ENCODE results near the gene SLC22A1. TPM values are rescaled to one million over a fixed set of nuclear protein-coding genes. Genes with fewer than 3 reads are reported as not detected.
A peak's percentile ranks its signal among the peaks of the same experiment; 100 is the strongest.

SLC22A1 gene
- polyA plus RNA-seq, 1 donor from 2014 or later: 0.18 TPM

GRCh38 chr6:160188773-160189172 is 67.2 kb downstream of the SLC22A1 start:
- no peak overlapping the region for H3K27ac Mint-ChIP-seq
- no peak overlapping the region for H3K4me3 Mint-ChIP-seq
- H3K36me3 Mint-ChIP-seq: no peaks in the 10 kb centered on the region
- no peaks in the 10 kb centered on the region for H3K27me3 Mint-ChIP-seq
- H3K9me3 Mint-ChIP-seq: peaks cover 4 to 16% (median 15%) of the 10 kb centered on the region in 3 donors
- H3K4me1 Mint-ChIP-seq: no peaks in the 10 kb centered on the region

DNA sequence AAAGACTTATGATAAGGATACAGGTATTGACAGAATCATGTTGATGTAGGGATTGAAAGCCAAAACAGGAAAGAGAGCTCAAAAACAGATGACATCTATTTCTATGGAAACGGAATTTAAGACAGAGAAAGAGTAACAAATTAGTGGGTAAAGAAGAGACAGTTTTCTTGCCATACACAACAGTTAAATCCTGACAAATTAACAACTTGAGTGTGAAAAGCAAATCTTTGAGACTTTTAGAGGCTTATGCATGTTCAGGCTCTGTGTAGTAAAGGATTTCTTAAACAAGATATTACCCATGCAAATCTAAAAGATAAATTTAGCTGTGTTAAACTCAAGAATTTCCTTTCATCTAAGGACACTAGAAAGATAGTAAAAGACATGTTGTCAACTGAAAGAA is 68.5 kb downstream of the SLC22A1 start:
- no peak overlapping the region for H3K4me3 Mint-ChIP-seq
- H3K9me3 Mint-ChIP-seq: peaks cover 5 to 24% (median 22%) of the 10 kb centered on the region in 3 donors
- no peaks in the 10 kb centered on the region for H3K27me3 Mint-ChIP-seq
- no peak overlapping the region for H3K27ac Mint-ChIP-seq
- H3K4me1 Mint-ChIP-seq: no peaks in the 10 kb centered on the region
- no peaks in the 10 kb centered on the region for H3K36me3 Mint-ChIP-seq

DNA sequence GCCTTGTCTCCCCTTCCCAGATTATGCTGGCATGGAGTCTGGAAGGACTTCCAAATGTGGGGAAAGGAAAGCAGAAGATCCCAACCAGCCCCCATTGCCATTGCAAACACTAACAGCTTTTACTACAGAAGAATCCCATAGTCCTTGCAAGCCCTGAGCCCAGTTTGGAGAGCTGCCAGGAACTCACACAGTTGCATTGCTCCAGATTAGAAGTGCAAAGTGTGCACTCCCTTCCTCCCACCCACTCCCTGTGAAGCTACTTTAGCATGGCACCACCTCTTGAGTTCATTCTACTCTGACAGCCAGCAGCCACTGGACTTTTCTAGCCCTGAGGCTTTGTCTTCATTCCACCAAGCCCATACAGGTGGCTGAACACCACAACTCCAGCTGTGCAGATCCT is 69.4 kb downstream of the SLC22A1 start:
- no peaks in the 10 kb centered on the region for H3K27me3 Mint-ChIP-seq
- H3K4me1 Mint-ChIP-seq: no peaks in the 10 kb centered on the region
- H3K27ac Mint-ChIP-seq: no peak overlapping the region
- peaks cover 5 to 30% (median 21%) of the 10 kb centered on the region in 3 donors for H3K9me3 Mint-ChIP-seq
- H3K4me3 Mint-ChIP-seq: no peak overlapping the region
- no peaks in the 10 kb centered on the region for H3K36me3 Mint-ChIP-seq

DNA sequence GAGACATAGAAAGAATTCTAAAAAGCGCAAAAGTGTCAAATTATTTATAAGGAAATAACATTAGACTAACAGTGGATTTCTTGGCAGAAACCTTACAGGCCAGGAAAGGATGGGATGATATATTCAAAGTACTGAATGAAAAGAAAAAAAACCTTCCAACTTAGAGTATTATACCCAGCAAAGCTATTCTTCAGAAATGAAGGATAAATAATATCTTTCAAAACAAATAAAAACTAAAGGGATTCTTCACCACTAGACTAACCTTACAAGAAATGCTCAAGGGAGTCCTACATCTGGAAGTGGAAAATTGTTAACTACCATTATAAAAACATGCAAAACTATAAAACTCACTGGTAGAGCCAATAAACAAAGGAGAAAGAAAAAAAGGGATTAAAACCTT is 71.2 kb downstream of the SLC22A1 start:
- H3K4me1 Mint-ChIP-seq: peaks cover 0 to 1% (median 0%) of the 10 kb centered on the region in 3 donors
- no peak overlapping the region for H3K27ac Mint-ChIP-seq
- H3K9me3 Mint-ChIP-seq: peaks cover 5 to 40% (median 33%) of the 10 kb centered on the region in 3 donors

DNA sequence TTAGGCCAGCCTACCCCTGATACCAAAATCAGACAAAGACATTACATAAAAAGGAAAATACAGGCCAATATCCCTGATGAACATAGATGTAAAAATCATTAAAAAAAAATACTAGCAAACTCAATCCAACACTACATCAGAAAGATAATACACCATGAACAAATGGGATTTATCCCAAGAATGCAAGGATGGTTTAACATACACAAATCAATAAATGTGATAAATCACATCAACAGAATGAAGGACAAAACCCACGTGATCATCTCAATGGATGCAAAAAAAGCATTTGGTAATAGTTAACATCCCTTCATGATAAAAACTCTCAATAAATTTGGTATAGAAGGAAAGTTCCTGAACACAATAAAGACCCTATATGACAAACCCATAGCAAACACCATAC is 73.2 kb downstream of the SLC22A1 start:
- peaks cover 5 to 41% (median 33%) of the 10 kb centered on the region in 3 donors for H3K9me3 Mint-ChIP-seq
- H3K27me3 Mint-ChIP-seq: peaks cover 1% of the 10 kb centered on the region
- no peaks in the 10 kb centered on the region for H3K36me3 Mint-ChIP-seq
- H3K27ac Mint-ChIP-seq: no peak overlapping the region
- no peak overlapping the region for H3K4me3 Mint-ChIP-seq
- peaks cover 0 to 1% (median 0%) of the 10 kb centered on the region in 3 donors for H3K4me1 Mint-ChIP-seq

More for the DNA sequence above, 71.2 kb downstream of the SLC22A1 start:
- H3K4me3 Mint-ChIP-seq: no peak overlapping the region
- H3K36me3 Mint-ChIP-seq: no peaks in the 10 kb centered on the region
- no peaks in the 10 kb centered on the region for H3K27me3 Mint-ChIP-seq

DNA sequence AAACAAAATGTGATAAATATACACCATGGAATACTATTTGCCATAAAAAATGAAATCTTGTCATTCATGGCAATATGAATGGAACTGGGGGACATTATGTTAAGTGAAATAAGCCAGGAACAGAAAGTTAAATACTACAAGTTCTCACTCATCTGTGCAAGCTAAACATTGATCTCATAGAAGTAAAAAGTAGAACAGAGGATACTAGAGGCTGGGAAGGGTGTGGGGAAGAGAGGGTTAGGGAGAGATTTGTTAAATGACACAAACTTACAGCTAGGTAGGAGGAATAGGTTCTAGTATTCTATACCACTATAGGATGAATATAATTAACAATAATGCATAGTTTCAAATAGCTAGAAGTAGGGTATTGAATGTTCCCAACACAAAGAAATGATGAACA is 76.0 kb downstream of the SLC22A1 start:
- H3K36me3 Mint-ChIP-seq: no peaks in the 10 kb centered on the region
- H3K27me3 Mint-ChIP-seq: peaks cover 1% of the 10 kb centered on the region
- no peak overlapping the region for H3K27ac Mint-ChIP-seq
- H3K4me1 Mint-ChIP-seq: peaks cover 0 to 1% (median 0%) of the 10 kb centered on the region in 3 donors
- peaks cover 3 to 35% (median 30%) of the 10 kb centered on the region in 3 donors for H3K9me3 Mint-ChIP-seq
- H3K4me3 Mint-ChIP-seq: no peak overlapping the region

DNA sequence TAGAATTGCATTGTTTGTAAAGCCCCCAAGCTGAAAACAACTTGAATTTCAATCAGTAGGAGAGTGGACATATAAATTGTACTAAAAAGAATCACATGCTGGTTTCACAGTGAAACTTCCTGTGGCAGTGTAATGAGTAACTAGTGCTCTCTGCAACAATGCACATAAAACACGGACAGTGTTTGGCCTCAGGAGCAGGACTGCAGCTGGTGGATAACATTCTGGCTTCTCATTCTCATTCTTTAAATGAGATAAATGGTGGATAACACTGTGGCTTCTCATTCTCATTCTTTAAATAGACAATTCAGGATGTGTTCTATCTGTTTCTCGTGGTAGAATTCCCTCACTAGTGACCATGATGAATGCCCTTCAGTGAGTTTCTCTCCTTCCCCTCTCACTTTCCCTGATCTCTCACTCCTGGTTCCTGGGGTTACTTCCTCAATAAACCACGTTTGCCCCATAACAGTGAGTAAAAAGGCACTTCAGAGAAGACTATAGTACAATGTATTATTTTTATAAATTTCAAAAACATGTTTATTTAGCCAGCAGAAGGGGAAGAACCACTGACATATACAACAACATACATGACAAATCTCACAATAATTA is 77.1 kb downstream of the SLC22A1 start:
- Mint-ChIP-seq H3K9me3 (peaks cover 3 to 27% (median 25%) of the 10 kb centered on the region in 3 donors), H3K27ac (no peak overlapping the region), H3K27me3 (peaks cover 1% of the 10 kb centered on the region), H3K36me3 (no peaks in the 10 kb centered on the region), H3K4me1 (peaks cover 0 to 1% (median 0%) of the 10 kb centered on the region in 3 donors), H3K4me3 (no peak overlapping the region)

DNA sequence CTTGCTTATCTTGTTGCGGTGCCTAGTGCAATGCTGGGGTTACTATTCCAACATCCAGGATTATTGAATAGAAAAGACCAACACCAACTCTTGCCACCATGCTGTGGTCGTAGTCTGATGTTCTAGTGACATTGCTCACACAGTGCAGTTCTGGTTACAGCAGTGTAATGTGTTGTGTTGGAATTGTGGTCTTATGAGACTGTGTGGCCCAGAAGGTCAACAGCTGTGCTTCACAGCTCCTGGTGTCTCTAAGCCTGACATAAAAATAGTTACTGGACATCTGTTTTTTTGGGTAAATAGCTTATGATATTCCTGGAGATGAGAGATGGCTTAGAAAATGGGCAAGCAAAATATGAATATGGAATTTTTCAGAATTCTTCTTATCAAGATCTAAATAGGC is 79.4 kb downstream of the SLC22A1 start:
- Mint-ChIP-seq H3K4me1 (peaks cover 0 to 1% (median 0%) of the 10 kb centered on the region in 3 donors), H3K9me3 (peaks cover 2 to 17% (median 11%) of the 10 kb centered on the region in 3 donors), H3K27ac (no peak overlapping the region), H3K4me3 (no peak overlapping the region), H3K36me3 (no peaks in the 10 kb centered on the region), H3K27me3 (peaks cover 1% of the 10 kb centered on the region)

DNA sequence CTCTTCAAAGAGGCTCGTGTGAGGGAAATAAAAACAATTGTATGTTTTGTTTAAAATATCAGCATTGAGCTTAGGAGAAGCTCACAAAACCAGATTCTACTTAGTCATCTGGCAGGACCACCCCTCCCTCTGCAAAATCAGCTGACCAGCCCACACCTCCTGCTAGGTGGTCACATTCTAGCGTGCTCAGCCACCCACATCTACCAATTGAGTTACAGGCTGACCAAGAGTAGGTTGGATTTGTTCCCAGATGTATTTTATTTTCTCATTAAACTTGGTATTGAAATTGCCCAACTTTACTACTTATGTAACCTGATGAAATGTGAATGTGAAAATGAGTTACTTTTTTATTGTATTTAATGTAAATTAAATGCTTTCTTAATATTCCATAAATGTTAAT is 80.8 kb downstream of the SLC22A1 start:
- peaks cover 2 to 8% (median 5%) of the 10 kb centered on the region in 3 donors for H3K9me3 Mint-ChIP-seq
- no peaks in the 10 kb centered on the region for H3K36me3 Mint-ChIP-seq
- H3K4me1 Mint-ChIP-seq: no peaks in the 10 kb centered on the region
- H3K4me3 Mint-ChIP-seq: no peak overlapping the region
- no peak overlapping the region for H3K27ac Mint-ChIP-seq
- H3K27me3 Mint-ChIP-seq: peaks cover 1% of the 10 kb centered on the region

GRCh38 chr6:160203076-160203475 is 81.5 kb downstream of the SLC22A1 start:
- Mint-ChIP-seq H3K4me1 (no peaks in the 10 kb centered on the region), H3K4me3 (no peak overlapping the region), H3K27me3 (peaks cover 1% of the 10 kb centered on the region), H3K27ac (no peak overlapping the region), H3K9me3 (peaks cover 3 to 11% (median 5%) of the 10 kb centered on the region in 3 donors), H3K36me3 (no peaks in the 10 kb centered on the region)

GRCh38 chr6:160203522-160203921 is 81.9 kb downstream of the SLC22A1 start:
- Mint-ChIP-seq H3K4me3 (no peak overlapping the region), H3K36me3 (no peaks in the 10 kb centered on the region), H3K4me1 (no peaks in the 10 kb centered on the region), H3K27ac (no peak overlapping the region), H3K27me3 (peaks cover 1% of the 10 kb centered on the region), H3K9me3 (peaks cover 5 to 11% (median 7%) of the 10 kb centered on the region in 3 donors)

DNA sequence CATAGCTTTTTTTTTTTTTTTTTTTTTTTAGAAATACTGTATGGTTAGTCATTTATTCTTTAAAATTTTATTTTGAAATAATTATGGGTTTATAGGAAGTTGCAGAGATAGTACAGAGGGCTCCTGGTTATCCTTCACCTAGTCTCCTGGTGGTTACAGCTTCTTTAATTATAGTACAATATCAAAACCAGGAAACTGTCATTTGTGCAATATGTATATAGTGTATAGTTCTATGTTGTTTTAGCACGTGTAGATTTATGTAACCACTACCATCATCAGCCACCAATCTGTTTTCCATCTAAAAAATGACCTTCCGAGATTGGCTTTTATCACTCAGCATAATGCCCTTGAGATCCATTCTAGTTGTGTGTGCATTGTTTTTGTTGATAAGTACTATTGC is 82.3 kb downstream of the SLC22A1 start:
- Mint-ChIP-seq H3K4me1 (no peaks in the 10 kb centered on the region), H3K4me3 (no peak overlapping the region), H3K36me3 (no peaks in the 10 kb centered on the region), H3K9me3 (peaks cover 5 to 11% (median 8%) of the 10 kb centered on the region in 3 donors), H3K27me3 (peaks cover 1% of the 10 kb centered on the region), H3K27ac (no peak overlapping the region)

- Mint-ChIP-seq H3K9me3 (peaks cover 5 to 11% (median 8%) of the 10 kb centered on the region in 3 donors), H3K36me3 (no peaks in the 10 kb centered on the region), H3K4me1 (no peaks in the 10 kb centered on the region), H3K27me3 (no peaks in the 10 kb centered on the region), H3K4me3 (no peak overlapping the region), H3K27ac (peak overlapping the region in 1 of 3 donors; percentile 76)
Observed at GRCh38 chr6:160204710-160205109, 83.1 kb downstream of the SLC22A1 start.

DNA sequence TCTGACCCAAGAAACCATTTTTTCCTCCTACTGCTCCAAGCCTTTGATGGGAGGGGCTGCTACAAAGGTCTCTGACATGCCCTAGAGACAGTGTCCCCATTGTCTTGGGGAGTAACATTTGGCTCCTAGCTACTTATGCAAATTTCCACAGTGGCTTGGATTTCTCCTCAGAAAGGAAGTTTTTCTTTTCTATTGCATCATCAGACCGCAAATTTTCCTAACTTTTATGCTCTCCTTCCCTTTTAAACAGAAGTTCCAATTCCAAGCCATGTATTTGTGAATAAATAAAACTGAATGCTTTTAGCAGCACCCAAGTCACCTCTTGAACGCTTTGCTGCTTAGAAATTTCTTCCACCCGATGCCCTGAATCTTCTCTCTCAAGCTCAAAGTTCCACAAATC is 86.0 kb downstream of the SLC22A1 start:
- no peak overlapping the region for H3K27ac Mint-ChIP-seq
- H3K9me3 Mint-ChIP-seq: peaks cover 5 to 13% (median 8%) of the 10 kb centered on the region in 3 donors
- no peaks in the 10 kb centered on the region for H3K4me1 Mint-ChIP-seq
- H3K27me3 Mint-ChIP-seq: no peaks in the 10 kb centered on the region
- H3K4me3 Mint-ChIP-seq: no peak overlapping the region
- H3K36me3 Mint-ChIP-seq: no peaks in the 10 kb centered on the region

Measured in IgD-negative memory B cell (primary cell).